Measurements from ENCODE around the gene COQ2. TPM values are rescaled to one million over a fixed set of nuclear protein-coding genes. Genes with fewer than 3 reads are reported as not detected.
"Not testable (repeated sequence)": the region's sequence is repeated elsewhere in the genome, so short reads cannot be mapped to it uniquely, and the experiment has no call there.

COQ2 gene
- total and polyA plus RNA-seq, 2 experiments from 2014 or later = 9.5 to 19.1 TPM

GRCh38 chr4:83276299-83277040 lies 8.1 kb downstream of the COQ2 start:
- Histone ChIP-seq H3K9me3 (ENCODE audit: low read depth) (no peaks in the 10 kb centered on the region), H3K4me1 (ENCODE audit: insufficient read depth) (peaks cover 6% of the 10 kb centered on the region; the same call in 1 of the 2 replicates), H3K4me3 (no peak overlapping the region), H3K79me2 (ENCODE audit: insufficient read depth) (peaks cover 5% of the 10 kb centered on the region; the same call in 1 of the 2 replicates), H3K9me2 (ENCODE audit: insufficient read depth) (no peaks in the 10 kb centered on the region), H3K27me3 (replicated peaks; ENCODE audit: insufficient read depth) (no peaks in the 10 kb centered on the region), H4K20me1 (ENCODE audit: insufficient read depth) (no peaks in the 10 kb centered on the region), H2AFZ (no peak overlapping the region), H3F3A (ENCODE audit: insufficient read depth) (no peaks in the 10 kb centered on the region), H3K27ac (no peak overlapping the region), H3K9ac (no peak overlapping the region), H3K4me2 (ENCODE audit: unreplicated experiment) (no peak overlapping the region), H3K36me3 (ENCODE audit: low read depth) (peaks cover 6% of the 10 kb centered on the region; the same call in 1 of the 2 replicates)
- no peak for DNase-seq
- 58 to 67% methylated on average over 3 of the region's 3 CpGs for WGBS, 2 experiments (ENCODE audit: low coverage in 1 of 2, low lambda C conversion rate in 2 of 2, missing lambda C conversion rate in 2 of 2)
- no peak for TF ChIP-seq EZH2 (IDR thresholded peaks at IDR 0.05; ENCODE audit: insufficient read depth, poor library complexity, severe bottlenecking)
- no peak for TF ChIP-seq EZH2phosphoT487 (IDR thresholded peaks at IDR 0.05; ENCODE audit: insufficient read depth, low read depth)
- in situ Hi-C loops (cut with MboI) = no loop called here

- not testable (repeated sequence) for H3K27ac ChIP-seq; H3K9ac ChIP-seq; H3K36me3 ChIP-seq (ENCODE audit: low read depth); H3F3A ChIP-seq (ENCODE audit: insufficient read depth); H3K9me2 ChIP-seq (ENCODE audit: insufficient read depth); H3K4me2 ChIP-seq (ENCODE audit: unreplicated experiment); H3K9me3 ChIP-seq (ENCODE audit: low read depth); H3K27me3 ChIP-seq (replicated peaks; ENCODE audit: insufficient read depth); H3K79me2 ChIP-seq (ENCODE audit: insufficient read depth); DNase-seq; H2AFZ ChIP-seq; H4K20me1 ChIP-seq (ENCODE audit: insufficient read depth); H3K4me3 ChIP-seq
- H3K4me1 ChIP-seq (ENCODE audit: insufficient read depth) = peaks cover 15% of the 10 kb centered on the region
- in situ Hi-C loops (cut with MboI) = loop anchor here (25.0 kb wide), 2 partner anchors 412 to 812 kb away; no protein-coding TSS in a partner anchor
- WGBS, 2 experiments (ENCODE audit: low coverage in 1 of 2, low lambda C conversion rate in 2 of 2, missing lambda C conversion rate in 2 of 2) = 98 to 99% methylated on average over 2 to 3 of the region's 3 CpGs
Measured at GRCh38 chr4:83273926-83274325, 10.7 kb downstream of the COQ2 start.

- Histone ChIP-seq H2AFZ (no peak overlapping the region), H3K27ac (no peak overlapping the region), H3K79me2 (ENCODE audit: insufficient read depth) (no peaks in the 10 kb centered on the region), H4K20me1 (ENCODE audit: insufficient read depth) (no peaks in the 10 kb centered on the region), H3F3A (ENCODE audit: insufficient read depth) (peaks cover 13% of the 10 kb centered on the region; the same call in 1 of the 2 replicates), H3K4me1 (ENCODE audit: insufficient read depth) (peaks cover 19% of the 10 kb centered on the region), H3K9me3 (ENCODE audit: low read depth) (no peaks in the 10 kb centered on the region), H3K4me2 (ENCODE audit: unreplicated experiment) (no peak overlapping the region), H3K36me3 (ENCODE audit: low read depth) (no peaks in the 10 kb centered on the region), H3K4me3 (no peak overlapping the region), H3K9me2 (ENCODE audit: insufficient read depth) (no peaks in the 10 kb centered on the region), H3K27me3 (replicated peaks; ENCODE audit: insufficient read depth) (no peaks in the 10 kb centered on the region), H3K9ac (no peak overlapping the region)
- in situ Hi-C loops (cut with MboI) = loop anchor here (25.0 kb wide), 2 partner anchors 411 to 811 kb away; no protein-coding TSS in a partner anchor
- TF ChIP-seq EZH2phosphoT487 (IDR thresholded peaks at IDR 0.05; ENCODE audit: insufficient read depth, low read depth) = no peak
- no peak for TF ChIP-seq EZH2 (IDR thresholded peaks at IDR 0.05; ENCODE audit: insufficient read depth, poor library complexity, severe bottlenecking)
- WGBS, 2 experiments (ENCODE audit: low coverage in 1 of 2, low lambda C conversion rate in 2 of 2, missing lambda C conversion rate in 2 of 2) = 97 to 98% methylated on average over 5 of the region's 5 CpGs
- DNase-seq = no peak
Measured at GRCh38 chr4:83272900-83273299, 11.7 kb downstream of the COQ2 start.

GRCh38 chr4:83269256-83269655 lies 15.3 kb downstream of the COQ2 start:
- in situ Hi-C loops (cut with MboI) = loop anchor here (25.0 kb wide), 2 partner anchors 407 to 807 kb away; no protein-coding TSS in a partner anchor
- peak; percentile 42 for DNase-seq
- H3K27ac ChIP-seq = no peak overlapping the region

More at GRCh38 chr4:83269256-83269655, 15.3 kb downstream of the COQ2 start:
- H3F3A ChIP-seq (ENCODE audit: insufficient read depth) = peaks cover 23% of the 10 kb centered on the region; the same call in 1 of the 2 replicates
- no peaks in the 10 kb centered on the region for H3K36me3 ChIP-seq (ENCODE audit: low read depth)
- TF ChIP-seq EZH2 (IDR thresholded peaks at IDR 0.05; ENCODE audit: insufficient read depth, poor library complexity, severe bottlenecking) = no peak
- no peaks in the 10 kb centered on the region for H3K9me3 ChIP-seq (ENCODE audit: low read depth)
- H3K4me1 ChIP-seq (ENCODE audit: insufficient read depth) = peaks cover 24% of the 10 kb centered on the region
- H3K9ac ChIP-seq = no peak overlapping the region
- H3K4me2 ChIP-seq (ENCODE audit: unreplicated experiment) = peak overlapping the region; percentile 38
- no peaks in the 10 kb centered on the region for H3K9me2 ChIP-seq (ENCODE audit: insufficient read depth)
- H4K20me1 ChIP-seq (ENCODE audit: insufficient read depth) = no peaks in the 10 kb centered on the region
- H3K27me3 ChIP-seq (replicated peaks; ENCODE audit: insufficient read depth) = no peaks in the 10 kb centered on the region
- no peaks in the 10 kb centered on the region for H3K79me2 ChIP-seq (ENCODE audit: insufficient read depth)
- no peak overlapping the region for H2AFZ ChIP-seq
- 0 out of 2 replicates have a peak overlapping the region, but pooled peaks have one; percentile 3 for H3K4me3 ChIP-seq
- WGBS, 2 experiments (ENCODE audit: low coverage in 1 of 2, low lambda C conversion rate in 2 of 2, missing lambda C conversion rate in 2 of 2) = 25 to 43% methylated on average over 1 of the region's 1 CpG
